ENCODE measurements around the gene MAP3K13. TPM values are rescaled to one million over a fixed set of nuclear protein-coding genes. Genes with fewer than 3 reads are reported as not detected.
"Not testable (repeated sequence)": the region's sequence is repeated elsewhere in the genome, so short reads cannot be mapped to it uniquely, and the experiment has no call there.

MAP3K13 gene
- total RNA-seq, 1 donor from 2014 or later = 8.0 TPM

- DNase-seq (ENCODE audit: missing footprints) (no peak), ATAC-seq (no peak)
- intact Hi-C loops (cut with DNase I) = no loop called here
Measured at GRCh38 chr3:185423178-185423577, 60.2 kb downstream of the MAP3K13 start.

GRCh38 chr3:185424435-185424834 lies 61.5 kb downstream of the MAP3K13 start:
- DNase-seq (ENCODE audit: missing footprints) (no peak), ATAC-seq (no peak)
- intact Hi-C loops (cut with DNase I) = no loop called here

GRCh38 chr3:185430375-185430774 lies 67.4 kb downstream of the MAP3K13 start:
- DNase-seq (ENCODE audit: missing footprints) (no peak), ATAC-seq (no peak)
- intact Hi-C loops (cut with DNase I) = no loop called here

DNA sequence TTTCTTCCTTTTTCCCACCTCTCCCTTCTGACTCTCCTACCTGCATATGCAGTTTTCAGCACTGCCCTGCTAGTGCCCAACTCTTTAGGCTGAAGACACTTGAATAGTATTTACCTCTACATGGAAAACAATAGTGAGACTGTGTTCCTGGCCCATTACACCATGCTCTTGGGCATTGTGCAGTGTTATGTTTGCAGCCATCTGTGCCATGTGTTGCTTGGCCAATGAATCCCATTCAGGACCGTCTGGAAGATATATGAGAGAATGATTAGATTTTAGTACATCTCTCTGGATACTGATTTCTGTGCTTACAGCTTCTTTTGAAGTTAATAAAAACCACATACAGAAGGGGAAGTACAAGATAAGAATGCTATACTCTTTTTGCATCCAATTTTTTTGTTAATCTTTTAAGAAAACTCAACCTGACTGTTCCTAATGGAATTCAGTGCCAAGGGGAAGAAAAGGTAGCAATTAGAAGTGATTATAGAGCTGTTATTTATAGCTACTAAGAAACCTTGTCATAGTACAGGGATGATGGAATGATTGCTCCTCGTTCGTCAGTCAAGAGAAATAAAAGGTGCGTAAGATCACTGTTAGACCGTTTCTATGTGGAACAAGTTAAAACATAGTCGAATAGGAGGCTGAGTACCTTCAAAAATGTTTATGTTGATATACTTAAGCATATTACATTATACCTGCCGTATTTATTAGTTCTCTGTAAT lies 77.0 kb downstream of the MAP3K13 start:
- intact Hi-C loops (cut with DNase I) = no loop called here
- DNase-seq (ENCODE audit: missing footprints) = no peak
- no peak for ATAC-seq

- ATAC-seq (no peak), DNase-seq (ENCODE audit: missing footprints) (no peak)
- intact Hi-C loops (cut with DNase I) = no loop called here
Measured at GRCh38 chr3:185442031-185442430, 79.1 kb downstream of the MAP3K13 start.

DNA sequence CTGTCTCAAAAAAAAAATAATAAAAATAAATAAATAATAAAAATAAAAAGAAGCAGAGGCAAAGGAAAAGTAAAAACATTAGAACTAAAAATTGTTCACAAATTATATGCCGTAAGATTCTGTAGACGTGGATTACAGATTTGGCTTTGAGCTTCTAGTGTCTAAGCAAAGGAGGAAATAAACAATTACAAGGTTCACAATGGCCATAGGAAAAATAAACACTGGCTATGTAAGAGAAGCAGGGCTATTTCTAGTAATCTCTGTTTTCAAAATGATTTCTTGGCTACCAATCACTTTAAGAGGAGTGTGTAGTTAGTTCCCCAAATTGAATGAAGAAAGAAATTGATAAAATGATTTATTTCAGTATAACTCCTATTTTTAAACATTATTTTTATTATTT lies 81.4 kb downstream of the MAP3K13 start:
- no peak for DNase-seq (ENCODE audit: missing footprints)
- intact Hi-C loops (cut with DNase I) = no loop called here
- ATAC-seq = no peak

- intact Hi-C loops (cut with DNase I) = no loop called here
- DNase-seq (ENCODE audit: missing footprints) (no peak), ATAC-seq (no peak)
Measured at GRCh38 chr3:185448107-185448506, 85.2 kb downstream of the MAP3K13 start.

- DNase-seq (ENCODE audit: missing footprints); intact Hi-C loops (cut with DNase I); ATAC-seq: not testable (repeated sequence)
Measured at GRCh38 chr3:185451432-185451831, 88.5 kb downstream of the MAP3K13 start.

DNA sequence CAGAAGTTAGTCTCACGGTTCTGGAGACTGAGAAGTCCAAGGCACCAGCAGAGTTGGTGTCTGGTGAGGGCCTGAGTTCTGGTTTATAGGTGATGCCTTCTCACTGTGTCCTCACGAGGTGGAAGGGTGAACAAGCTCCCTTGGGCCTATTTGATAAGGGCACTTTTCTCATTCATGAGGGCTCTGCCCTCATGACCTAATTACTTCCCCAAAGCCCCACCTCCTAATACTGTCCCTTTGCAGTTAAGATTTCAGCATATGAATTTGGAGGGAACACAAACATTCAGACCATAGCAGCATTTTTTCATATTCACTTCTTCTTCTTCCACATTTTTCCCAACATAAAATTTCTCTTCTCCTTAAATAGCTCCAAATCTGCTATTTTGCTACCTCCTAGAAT lies 94.4 kb downstream of the MAP3K13 start:
- ATAC-seq (no peak), DNase-seq (ENCODE audit: missing footprints) (no peak)
- intact Hi-C loops (cut with DNase I) = no loop called here

DNA sequence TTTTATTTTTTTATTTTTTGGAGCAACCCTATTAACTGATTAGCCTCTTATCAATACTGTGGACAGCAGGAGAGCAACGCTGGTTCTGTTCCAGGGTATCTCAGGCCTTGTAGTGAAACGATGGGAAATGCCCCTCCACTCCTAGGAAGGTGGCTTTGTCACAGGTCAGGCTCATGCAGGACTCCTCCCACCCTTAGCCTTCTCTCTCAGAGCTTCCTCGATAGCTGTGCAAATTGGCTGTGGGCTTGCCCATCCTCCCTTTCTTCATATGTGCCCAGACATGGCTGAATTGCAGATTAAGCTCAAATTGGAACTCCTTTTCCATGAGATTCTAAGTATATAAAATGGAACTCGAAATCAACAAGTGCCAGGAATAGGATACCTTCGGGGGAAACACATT lies 97.4 kb downstream of the MAP3K13 start:
- intact Hi-C loops (cut with DNase I) = no loop called here
- ATAC-seq = no peak
- DNase-seq (ENCODE audit: missing footprints) = no peak

DNA sequence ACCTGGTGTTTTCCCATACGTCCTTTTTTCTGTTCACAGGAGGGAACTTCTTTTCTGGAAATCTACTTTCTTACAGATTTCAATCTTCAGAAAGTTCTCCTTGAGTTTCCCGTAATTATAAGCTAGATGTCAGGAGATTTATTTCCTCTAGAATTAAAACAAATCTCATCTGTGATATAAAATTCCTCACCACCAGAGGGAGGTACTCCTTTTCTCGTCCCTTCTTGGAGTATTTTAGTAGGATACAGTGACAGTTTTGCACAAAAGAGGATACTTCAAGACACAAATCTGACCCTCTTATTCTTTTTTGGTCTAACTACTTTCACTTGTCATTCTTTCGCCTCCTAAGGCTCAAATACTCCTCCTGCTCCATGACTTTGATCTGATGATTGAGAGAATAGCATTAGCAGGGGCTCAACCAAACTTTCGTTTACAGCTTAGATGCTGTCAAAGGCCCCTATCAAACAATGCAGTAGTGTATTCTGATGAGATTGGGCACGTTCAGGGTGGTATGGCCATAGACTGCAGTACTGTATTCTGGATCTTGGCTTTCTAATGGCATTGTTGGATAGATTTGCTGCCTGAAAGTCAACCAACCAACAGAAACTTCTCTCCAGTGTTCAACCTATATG lies 97.9 kb downstream of the MAP3K13 start:
- intact Hi-C loops (cut with DNase I) = no loop called here
- DNase-seq (ENCODE audit: missing footprints) (no peak), ATAC-seq (no peak)

DNA sequence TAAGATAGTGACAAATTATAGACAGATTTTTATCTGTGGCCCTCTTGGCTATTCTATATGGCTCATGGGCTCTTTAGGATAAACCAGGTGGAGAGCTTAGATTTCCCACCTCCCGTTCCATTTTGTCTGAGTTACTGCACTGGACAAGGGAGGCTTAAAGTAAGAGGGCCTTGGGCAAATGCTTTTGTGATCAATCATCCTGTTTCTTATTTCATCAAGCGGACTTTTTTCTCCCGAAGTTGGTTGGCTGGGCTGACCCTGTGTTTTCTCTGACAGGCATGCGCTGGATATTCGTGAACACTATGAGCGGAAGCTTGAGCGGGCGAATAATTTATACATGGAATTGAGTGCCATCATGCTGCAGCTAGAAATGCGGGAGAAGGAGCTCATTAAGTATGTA lies 102.5 kb downstream of the MAP3K13 start:
- ATAC-seq (no peak), DNase-seq (ENCODE audit: missing footprints) (no peak)
- intact Hi-C loops (cut with DNase I) = no loop called here

DNA sequence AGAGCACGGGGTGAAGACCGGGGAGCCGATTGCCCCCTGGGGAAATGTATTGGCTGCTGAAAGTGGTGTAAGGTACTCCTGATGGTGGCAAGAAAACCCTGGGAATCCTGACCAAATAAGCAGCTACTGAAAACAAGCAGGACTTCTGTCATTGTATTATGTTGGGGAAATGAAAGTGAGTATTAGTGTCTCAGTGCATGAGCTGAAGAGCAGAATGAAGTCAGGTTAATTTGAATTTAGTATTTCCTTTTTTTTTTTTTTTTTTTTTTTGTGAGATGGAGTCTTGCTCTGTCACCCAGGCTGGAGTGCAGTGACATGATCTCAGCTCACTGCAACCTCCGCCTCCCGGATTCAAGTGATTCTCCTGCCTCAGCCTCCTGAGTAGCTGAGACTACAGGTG lies 103.2 kb downstream of the MAP3K13 start:
- DNase-seq (ENCODE audit: missing footprints); intact Hi-C loops (cut with DNase I); ATAC-seq: not testable (repeated sequence)

GRCh38 chr3:185469542-185469941 lies 106.6 kb downstream of the MAP3K13 start:
- intact Hi-C loops (cut with DNase I) = no loop called here
- DNase-seq (ENCODE audit: missing footprints) = no peak
- ATAC-seq = no peak

DNA sequence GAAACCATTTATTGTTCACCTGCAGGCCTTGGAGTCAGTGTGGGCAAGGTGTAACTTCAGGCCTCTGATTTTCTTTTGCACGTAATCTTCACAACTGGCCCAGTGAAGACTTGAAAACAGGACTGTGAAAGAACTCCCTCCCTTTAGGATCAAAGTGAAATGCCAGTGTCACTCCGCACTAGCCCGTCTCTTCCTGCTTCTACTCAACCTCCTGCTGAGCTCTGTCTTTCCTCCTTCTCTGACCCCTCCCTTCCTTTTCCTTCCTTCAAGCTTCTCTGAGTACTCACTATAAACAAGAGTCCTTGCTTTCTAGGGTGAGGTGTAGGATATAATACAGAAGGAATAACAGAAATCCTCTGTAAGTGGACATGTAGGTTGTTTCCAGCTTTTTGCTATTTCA lies 107.4 kb downstream of the MAP3K13 start:
- ATAC-seq = no peak
- DNase-seq (ENCODE audit: missing footprints) = no peak
- intact Hi-C loops (cut with DNase I) = no loop called here

DNA sequence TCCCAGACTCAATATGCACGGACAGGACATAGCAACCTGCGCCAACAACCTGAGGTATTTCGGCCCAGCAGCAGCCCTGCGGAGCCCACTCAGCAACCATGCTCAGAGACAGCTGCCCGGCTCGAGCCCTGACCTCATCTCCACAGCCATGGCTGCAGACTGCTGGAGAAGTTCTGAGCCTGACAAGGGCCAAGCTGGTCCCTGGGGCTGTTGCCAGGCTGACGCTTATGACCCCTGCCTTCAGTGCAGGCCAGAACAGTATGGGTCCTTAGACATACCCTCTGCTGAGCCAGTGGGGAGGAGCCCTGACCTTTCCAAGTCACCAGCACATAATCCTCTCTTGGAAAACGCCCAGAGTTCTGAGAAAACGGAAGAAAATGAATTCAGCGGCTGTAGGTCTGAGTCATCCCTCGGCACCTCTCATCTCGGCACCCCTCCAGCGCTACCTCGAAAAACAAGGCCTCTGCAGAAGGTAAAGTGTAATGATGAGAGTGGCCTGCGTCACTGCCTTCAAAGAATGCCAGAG lies 110.4 kb downstream of the MAP3K13 start:
- DNase-seq (ENCODE audit: missing footprints) (no peak), ATAC-seq (no peak)
- intact Hi-C loops (cut with DNase I) = no loop called here

GRCh38 chr3:185474922-185475321 lies 112.0 kb downstream of the MAP3K13 start:
- intact Hi-C loops (cut with DNase I); ATAC-seq; DNase-seq (ENCODE audit: missing footprints): not testable (repeated sequence)

DNA sequence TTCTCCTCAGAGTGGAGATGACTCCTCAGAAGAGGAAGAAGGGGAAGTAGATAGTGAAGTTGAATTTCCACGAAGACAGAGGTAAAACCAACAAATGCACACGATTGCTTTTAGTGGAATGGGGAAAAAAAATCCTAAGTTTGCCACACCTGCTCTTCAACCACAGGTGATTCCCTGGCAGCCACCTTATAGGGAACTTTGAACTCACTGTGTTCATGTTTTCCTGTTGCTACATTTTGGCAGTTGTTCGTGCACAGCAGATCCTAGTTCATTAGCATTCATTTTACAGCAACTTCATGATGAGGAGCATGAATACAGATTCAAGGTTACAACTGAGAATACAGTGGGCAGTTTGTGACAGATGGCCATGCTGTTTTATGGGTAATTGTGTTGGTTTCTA lies 114.4 kb downstream of the MAP3K13 start:
- no peak for ATAC-seq
- intact Hi-C loops (cut with DNase I) = no loop called here

GRCh38 chr3:185479373-185479945 lies 116.5 kb downstream of the MAP3K13 start:
- DNase-seq (ENCODE audit: missing footprints) = no peak
- ATAC-seq = no peak
- intact Hi-C loops (cut with DNase I) = no loop called here

More for the DNA sequence above, 114.4 kb downstream of the MAP3K13 start:
- no peak for DNase-seq (ENCODE audit: missing footprints)

GRCh38 chr3:185484296-185484695 lies 121.4 kb downstream of the MAP3K13 start:
- intact Hi-C loops (cut with DNase I) = no loop called here

More at GRCh38 chr3:185484296-185484695, 121.4 kb downstream of the MAP3K13 start:
- no peak for ATAC-seq
- no peak for DNase-seq (ENCODE audit: missing footprints)

Measured in Right ventricle myocardium inferior (tissue), 1 donor.